ENCODE results near the gene MGRN1.

MGRN1 gene

GRCh38 chr16:4631444-4631843 is 6.8 kb downstream of the MGRN1 start:
- in situ Hi-C loops (cut with HindIII; ENCODE audit: low sequenced_read_pairs), result no loop called here
- TF ChIP-seq, protein P1, sequence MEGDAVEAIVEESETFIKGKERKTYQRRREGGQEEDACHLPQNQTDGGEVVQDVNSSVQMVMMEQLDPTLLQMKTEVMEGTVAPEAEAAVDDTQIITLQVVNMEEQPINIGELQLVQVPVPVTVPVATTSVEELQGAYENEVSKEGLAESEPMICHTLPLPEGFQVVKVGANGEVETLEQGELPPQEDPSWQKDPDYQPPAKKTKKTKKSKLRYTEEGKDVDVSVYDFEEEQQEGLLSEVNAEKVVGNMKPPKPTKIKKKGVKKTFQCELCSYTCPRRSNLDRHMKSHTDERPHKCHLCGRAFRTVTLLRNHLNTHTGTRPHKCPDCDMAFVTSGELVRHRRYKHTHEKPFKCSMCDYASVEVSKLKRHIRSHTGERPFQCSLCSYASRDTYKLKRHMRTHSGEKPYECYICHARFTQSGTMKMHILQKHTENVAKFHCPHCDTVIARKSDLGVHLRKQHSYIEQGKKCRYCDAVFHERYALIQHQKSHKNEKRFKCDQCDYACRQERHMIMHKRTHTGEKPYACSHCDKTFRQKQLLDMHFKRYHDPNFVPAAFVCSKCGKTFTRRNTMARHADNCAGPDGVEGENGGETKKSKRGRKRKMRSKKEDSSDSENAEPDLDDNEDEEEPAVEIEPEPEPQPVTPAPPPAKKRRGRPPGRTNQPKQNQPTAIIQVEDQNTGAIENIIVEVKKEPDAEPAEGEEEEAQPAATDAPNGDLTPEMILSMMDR (IDR thresholded peaks at IDR 0.05; ENCODE audit: low read depth, low read length), result no peak
- no peak for DNase-seq (ENCODE audit: low read depth, low spot score)
- H3K4me3 ChIP-seq (ENCODE audit: low read depth, low read length), result no peak overlapping the region

- TF ChIP-seq, protein P1 (IDR thresholded peaks at IDR 0.05; ENCODE audit: low read depth, low read length), result no peak
- DNase-seq (ENCODE audit: low read depth, low spot score), result no peak
- in situ Hi-C loops (cut with HindIII; ENCODE audit: low sequenced_read_pairs), result no loop called here
- no peak overlapping the region for H3K4me3 ChIP-seq (ENCODE audit: low read depth, low read length)
Observed at GRCh38 chr16:4633910-4634635, 9.4 kb downstream of the MGRN1 start.

GRCh38 chr16:4634768-4635167 is 10.1 kb downstream of the MGRN1 start:
- in situ Hi-C loops (cut with HindIII; ENCODE audit: low sequenced_read_pairs), result no loop called here
- H3K4me3 ChIP-seq (ENCODE audit: low read depth, low read length), result no peak overlapping the region
- TF ChIP-seq, protein P1 (IDR thresholded peaks at IDR 0.05; ENCODE audit: low read depth, low read length), result no peak
- DNase-seq (ENCODE audit: low read depth, low spot score), result no peak

- TF ChIP-seq, protein P1 (IDR thresholded peaks at IDR 0.05; ENCODE audit: low read depth, low read length), result no peak
- no peak overlapping the region for H3K4me3 ChIP-seq (ENCODE audit: low read depth, low read length)
- DNase-seq (ENCODE audit: low read depth, low spot score), result no peak
- in situ Hi-C loops (cut with HindIII; ENCODE audit: low sequenced_read_pairs), result no loop called here
Observed at GRCh38 chr16:4636196-4636595, 11.6 kb downstream of the MGRN1 start.

DNA sequence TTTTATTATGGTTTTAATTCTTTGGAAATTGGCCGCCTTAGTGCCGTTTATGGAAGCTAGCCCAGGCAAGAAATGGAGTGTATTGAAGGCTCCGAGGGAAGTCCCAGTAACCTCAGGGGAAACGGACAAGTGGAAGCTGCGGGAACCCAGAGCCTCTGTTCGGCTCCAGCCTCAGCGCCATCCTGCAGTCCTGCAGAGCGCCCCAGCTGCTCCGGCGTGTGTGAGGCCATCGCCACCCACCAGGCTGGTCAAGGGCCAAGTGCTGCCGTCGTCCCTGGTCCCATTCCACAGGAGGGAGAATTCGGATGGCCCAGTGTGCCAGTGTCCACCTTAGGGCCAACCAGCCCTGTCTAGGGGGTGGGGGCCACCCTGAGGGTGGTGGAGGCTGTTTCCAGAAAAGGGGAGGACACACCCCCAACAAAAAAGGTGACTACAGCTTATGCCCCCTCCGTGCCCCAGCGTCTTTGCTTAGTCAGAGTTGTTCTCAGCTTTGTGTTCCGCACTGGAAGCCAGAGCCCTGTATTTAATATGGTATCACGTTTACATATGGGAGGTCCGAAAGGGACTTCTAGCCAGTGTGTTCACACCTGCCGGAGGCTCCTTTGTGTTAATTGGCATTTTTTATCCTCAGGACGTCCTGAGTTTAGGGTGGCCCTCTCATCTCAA is 13.0 kb downstream of the MGRN1 start:
- DNase-seq (ENCODE audit: low read depth, low spot score), result no peak
- in situ Hi-C loops (cut with HindIII; ENCODE audit: low sequenced_read_pairs), result no loop called here
- no peak overlapping the region for H3K4me3 ChIP-seq (ENCODE audit: low read depth, low read length)
- TF ChIP-seq, protein P1 (IDR thresholded peaks at IDR 0.05; ENCODE audit: low read depth, low read length), result no peak

DNA sequence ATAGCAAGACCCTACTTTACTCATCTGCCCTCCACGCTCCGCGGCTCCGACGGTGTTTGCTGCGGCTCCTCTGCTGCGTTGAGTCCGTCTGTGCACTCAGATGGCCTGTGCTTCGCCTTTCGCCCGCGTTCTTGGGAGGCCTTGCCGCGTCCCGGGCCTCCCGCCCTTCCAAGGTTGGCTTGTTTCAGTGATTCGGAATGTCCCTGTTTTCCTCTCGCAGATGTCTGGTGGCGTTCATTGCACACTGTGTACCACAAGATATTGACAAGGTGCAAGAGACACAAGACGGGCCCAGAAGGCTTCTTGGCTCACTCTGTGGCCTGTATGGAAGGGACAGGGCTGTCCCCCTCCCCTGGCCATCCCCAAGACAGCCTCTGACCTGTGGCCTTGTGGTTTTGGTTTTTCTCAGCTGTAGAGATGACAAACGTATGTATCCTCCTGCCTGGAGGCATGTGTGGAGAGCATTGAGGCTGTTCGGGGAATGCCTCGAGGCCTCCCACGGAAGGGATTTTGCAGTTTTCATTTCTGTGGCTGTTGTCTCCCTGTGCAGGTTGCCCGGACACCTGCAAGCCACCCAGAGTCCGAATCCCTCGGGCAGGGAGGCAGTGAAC is 15.4 kb downstream of the MGRN1 start:
- DNase-seq (ENCODE audit: low read depth, low spot score), result no peak

More for the DNA sequence above, 15.4 kb downstream of the MGRN1 start:
- in situ Hi-C loops (cut with HindIII; ENCODE audit: low sequenced_read_pairs), result no loop called here
- no peak overlapping the region for H3K4me3 ChIP-seq (ENCODE audit: low read depth, low read length)
- TF ChIP-seq, protein P1 (IDR thresholded peaks at IDR 0.05; ENCODE audit: low read depth, low read length), result no peak

Data from astrocyte of the spinal cord (primary cell).